ENCODE results near the gene CENATAC. TPM values are rescaled to one million over a fixed set of nuclear protein-coding genes. Genes with fewer than 3 reads are reported as not detected.
"Not testable (repeated sequence)": the region's sequence is repeated elsewhere in the genome, so short reads cannot be mapped to it uniquely, and the experiment has no call there.

CENATAC gene
- total RNA-seq, 1 donor from 2014 or later, result 57.0 TPM

- DNase-seq (ENCODE audit: low spot score) (no peak), ATAC-seq (no peak)
- intact Hi-C loops (cut with DNase I), result no loop called here
Measured at GRCh38 chr11:118984825-118985224, 13.1 kb upstream of the CENATAC start.

- intact Hi-C loops (cut with DNase I), result no loop called here
- no peak for DNase-seq (ENCODE audit: low spot score)
- no peak for ATAC-seq
Measured at GRCh38 chr11:118988280-118988679, 9.7 kb upstream of the CENATAC start.

GRCh38 chr11:118991486-118992038 is 6.4 kb upstream of the CENATAC start:
- ATAC-seq; intact Hi-C loops (cut with DNase I); DNase-seq (ENCODE audit: low spot score): not testable (repeated sequence)

- intact Hi-C loops (cut with DNase I), result no loop called here
- DNase-seq (ENCODE audit: low spot score), result no peak
- ATAC-seq, result peak; percentile 53
Measured at GRCh38 chr11:118996926-118997626, 862 bp upstream of the CENATAC start.

GRCh38 chr11:118998388-118998717 is 415 bp downstream of the CENATAC start:
- ATAC-seq (peak; percentile 25), DNase-seq (ENCODE audit: low spot score) (no peak)
- intact Hi-C loops (cut with DNase I), result no loop called here

- DNase-seq (ENCODE audit: low spot score) (no peak), ATAC-seq (no peak)
- intact Hi-C loops (cut with DNase I), result no loop called here
Measured at GRCh38 chr11:118998822-118999221, 884 bp downstream of the CENATAC start.

GRCh38 chr11:119000906-119001305 is 3.0 kb downstream of the CENATAC start:
- DNase-seq (ENCODE audit: low spot score), result no peak
- no peak for ATAC-seq
- intact Hi-C loops (cut with DNase I), result no loop called here

- ATAC-seq (no peak), DNase-seq (ENCODE audit: low spot score) (no peak)
- intact Hi-C loops (cut with DNase I), result no loop called here
Measured at GRCh38 chr11:119006656-119007055, 8.7 kb downstream of the CENATAC start.

GRCh38 chr11:119011476-119012053 is 13.6 kb downstream of the CENATAC start:
- intact Hi-C loops (cut with DNase I), result no loop called here
- DNase-seq (ENCODE audit: low spot score) (no peak), ATAC-seq (no peak)

- ATAC-seq (no peak), DNase-seq (ENCODE audit: low spot score) (no peak)
- intact Hi-C loops (cut with DNase I), result no loop called here
Measured at GRCh38 chr11:119012629-119013170, 14.8 kb downstream of the CENATAC start.

- ATAC-seq, result no peak
- no peak for DNase-seq (ENCODE audit: low spot score)
- intact Hi-C loops (cut with DNase I), result no loop called here
Measured at GRCh38 chr11:119014209-119014924, 16.4 kb downstream of the CENATAC start.

GRCh38 chr11:119015054-119015611 is 17.2 kb downstream of the CENATAC start:
- intact Hi-C loops (cut with DNase I), result no loop called here
- ATAC-seq (no peak), DNase-seq (ENCODE audit: low spot score) (no peak)

GRCh38 chr11:119016216-119017009 is 18.5 kb downstream of the CENATAC start:
- no peak for ATAC-seq
- intact Hi-C loops (cut with DNase I), result no loop called here

GRCh38 chr11:119017377-119017776 is 19.4 kb downstream of the CENATAC start:
- DNase-seq (ENCODE audit: low spot score); ATAC-seq; intact Hi-C loops (cut with DNase I): not testable (repeated sequence)

More at GRCh38 chr11:119016216-119017009, 18.5 kb downstream of the CENATAC start:
- no peak for DNase-seq (ENCODE audit: low spot score)

- DNase-seq (ENCODE audit: low spot score) (peak; percentile 97), ATAC-seq (peak; percentile 98)
Measured at GRCh38 chr11:119018074-119018938, 20.4 kb downstream of the CENATAC start, which contains the start of the genes RPS25 and TRAPPC4. RPS25 (minus strand) TSS chr11:119018343; CDS start chr11:119018284, 59 bp downstream. TRAPPC4 (plus strand) TSS chr11:119018766; CDS start chr11:119018796, 30 bp downstream.

GRCh38 chr11:119019996-119020395 is 22.1 kb downstream of the CENATAC start:
- ATAC-seq (no peak), DNase-seq (ENCODE audit: low spot score) (no peak)
- intact Hi-C loops (cut with DNase I), result no loop called here

More at GRCh38 chr11:119018074-119018938, 20.4 kb downstream of the CENATAC start, which contains the start of the genes RPS25 and TRAPPC4:
- intact Hi-C loops (cut with DNase I), result no loop called here

- intact Hi-C loops (cut with DNase I), result no loop called here
- DNase-seq (ENCODE audit: low spot score) (no peak), ATAC-seq (no peak)
Measured at GRCh38 chr11:119021631-119022030, 23.7 kb downstream of the CENATAC start.
